Hindlimb muscle (tissue), 1 donor: ENCODE measurements around the gene MYH6. TPM values are rescaled to one million over a fixed set of nuclear protein-coding genes. Genes with fewer than 3 reads are reported as not detected.

Source experiments
- DNase-seq: peaks from one replicate; pipeline ENCODE4 v3.0.0-alpha.2; 2013
- polyA plus RNA-seq: library from polyadenylated mRNA; unstranded; fragments of 120-200 nt; gene quantifications from one replicate; pipeline ENCODE4 v1.2.1, GENCODE V29; 2013; ENCODE audit not compliant: insufficient read length

MYH6 gene
- polyA plus RNA-seq, 1 donor, result 3.2 TPM

DNA sequence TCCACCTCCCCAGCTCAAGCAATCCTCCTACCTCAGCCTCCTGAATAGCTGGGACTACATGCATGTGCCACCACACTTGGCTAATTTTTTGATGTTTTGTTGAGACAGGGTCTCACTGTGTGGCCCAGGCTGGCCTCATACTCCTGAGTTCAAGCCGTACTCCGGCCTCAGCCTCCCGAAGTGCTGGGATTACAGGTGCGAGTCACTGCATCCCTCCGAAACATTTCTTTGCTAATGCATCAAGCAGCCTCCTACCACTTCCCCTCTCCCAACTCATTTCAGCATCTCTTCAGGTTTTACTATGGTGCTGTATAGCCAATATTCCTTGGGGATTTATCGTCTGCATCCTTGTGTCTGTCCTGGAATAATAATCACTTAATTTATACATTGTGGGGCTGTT, 53.1 kb downstream of the MYH6 start:
- no peak for DNase-seq

DNA sequence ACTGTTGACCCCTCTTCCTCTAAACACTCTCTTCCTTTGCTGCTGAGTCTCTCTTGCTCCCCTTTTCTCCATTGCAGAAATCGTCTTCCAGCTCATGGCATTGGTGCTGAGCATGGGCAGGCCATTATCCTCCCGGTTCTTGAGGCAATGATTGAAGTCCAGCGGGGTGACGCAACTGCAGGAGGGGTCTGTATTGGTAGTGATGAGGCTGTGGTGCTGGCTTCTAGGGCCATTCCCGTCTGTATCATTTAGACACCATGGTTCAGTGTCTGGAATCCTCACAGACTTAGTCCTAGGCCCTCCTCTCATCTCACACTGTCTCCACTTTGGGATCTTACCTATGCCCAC, 54.7 kb downstream of the MYH6 start:
- DNase-seq, result no peak

DNA sequence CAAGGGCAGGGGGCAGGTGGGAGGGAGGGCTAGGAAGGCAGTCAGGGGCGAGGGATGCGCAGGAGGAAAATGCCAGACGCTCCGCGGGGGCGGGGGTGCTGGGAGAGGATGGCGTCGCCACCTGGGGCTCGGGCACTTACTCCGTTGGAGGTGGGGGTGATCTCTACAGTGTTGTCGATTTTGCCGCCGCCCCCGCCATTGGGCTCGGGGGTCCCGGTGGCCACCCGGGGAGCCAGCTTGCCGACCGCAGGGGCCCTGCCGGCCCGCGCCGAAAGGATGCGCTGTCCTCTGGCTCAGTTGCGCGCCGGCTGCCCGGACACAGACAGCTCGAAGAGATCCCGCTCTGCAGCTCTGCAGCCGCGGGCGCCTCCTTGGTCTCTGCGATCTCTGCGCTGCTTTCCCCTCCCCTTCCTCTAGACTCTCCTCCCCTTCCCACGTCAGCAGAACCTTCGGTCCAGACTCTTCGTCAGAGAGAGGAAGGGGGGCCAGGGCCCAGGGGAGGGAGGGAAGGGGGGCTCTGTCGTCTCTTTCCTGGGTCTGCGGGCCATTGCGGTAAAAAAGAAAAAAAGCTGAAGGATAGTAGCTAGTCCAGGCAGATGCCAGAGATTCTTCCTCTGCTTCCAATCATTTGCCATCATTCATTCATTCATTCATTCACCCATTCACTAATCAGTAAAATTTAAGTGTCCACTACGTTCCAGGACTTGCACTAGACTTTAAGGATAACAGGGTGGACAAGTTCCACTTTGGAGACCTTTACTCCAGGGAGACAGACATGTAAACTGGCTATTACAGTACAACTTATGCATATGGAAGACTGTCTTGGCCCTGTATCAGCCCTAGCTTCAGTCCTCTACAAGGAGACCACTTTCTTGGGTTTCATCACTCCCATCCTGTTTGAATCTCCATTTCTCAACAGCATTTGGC, 55.3 kb downstream of the MYH6 start, which contains the start of gene SLC22A17:
Gene SLC22A17 (minus strand): TSS at position 382 of the 927 bp plus-strand sequence.
- DNase-seq, result peak; percentile 91

DNA sequence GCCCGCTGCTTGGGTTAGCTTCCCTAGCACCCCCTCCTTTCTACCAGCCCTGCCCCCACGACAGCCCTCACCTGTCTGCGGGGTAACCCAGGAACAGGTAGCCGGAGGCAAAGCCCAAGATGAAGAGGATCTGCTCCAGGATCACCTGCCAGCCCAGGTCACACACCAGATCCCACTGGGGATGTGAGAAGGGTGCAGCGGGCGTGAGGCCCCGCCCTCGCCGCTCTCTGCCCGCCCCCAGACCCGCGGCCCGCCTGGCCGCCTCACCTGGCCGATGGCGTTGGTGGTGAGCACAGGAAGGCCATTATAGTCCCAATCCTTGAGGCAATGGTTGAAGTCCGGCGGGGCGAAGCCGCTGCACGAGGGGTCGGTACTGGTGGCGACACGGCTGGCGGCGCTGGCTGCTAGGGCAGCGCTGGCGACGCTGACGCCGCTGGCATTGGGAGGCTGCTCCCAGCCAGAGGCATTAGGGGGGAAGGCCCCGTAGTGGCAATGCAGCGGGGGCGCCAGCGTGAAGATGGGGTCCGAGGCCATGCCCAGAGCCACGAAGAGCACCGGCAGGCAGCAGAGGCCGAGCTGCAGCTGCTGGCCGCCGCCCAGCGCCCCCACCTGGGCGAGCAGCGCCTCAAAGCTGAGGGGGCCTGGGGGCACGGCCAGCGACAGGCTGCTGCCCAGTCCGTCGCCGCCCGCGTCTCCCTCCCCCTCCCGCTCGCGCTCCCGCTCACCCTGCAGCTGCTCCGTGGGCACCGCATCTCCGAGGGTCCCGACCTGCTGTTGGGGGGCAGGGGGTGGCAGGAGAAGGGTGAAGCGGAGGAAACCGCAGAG, 56.2 kb downstream of the MYH6 start:
- no peak for DNase-seq

DNA sequence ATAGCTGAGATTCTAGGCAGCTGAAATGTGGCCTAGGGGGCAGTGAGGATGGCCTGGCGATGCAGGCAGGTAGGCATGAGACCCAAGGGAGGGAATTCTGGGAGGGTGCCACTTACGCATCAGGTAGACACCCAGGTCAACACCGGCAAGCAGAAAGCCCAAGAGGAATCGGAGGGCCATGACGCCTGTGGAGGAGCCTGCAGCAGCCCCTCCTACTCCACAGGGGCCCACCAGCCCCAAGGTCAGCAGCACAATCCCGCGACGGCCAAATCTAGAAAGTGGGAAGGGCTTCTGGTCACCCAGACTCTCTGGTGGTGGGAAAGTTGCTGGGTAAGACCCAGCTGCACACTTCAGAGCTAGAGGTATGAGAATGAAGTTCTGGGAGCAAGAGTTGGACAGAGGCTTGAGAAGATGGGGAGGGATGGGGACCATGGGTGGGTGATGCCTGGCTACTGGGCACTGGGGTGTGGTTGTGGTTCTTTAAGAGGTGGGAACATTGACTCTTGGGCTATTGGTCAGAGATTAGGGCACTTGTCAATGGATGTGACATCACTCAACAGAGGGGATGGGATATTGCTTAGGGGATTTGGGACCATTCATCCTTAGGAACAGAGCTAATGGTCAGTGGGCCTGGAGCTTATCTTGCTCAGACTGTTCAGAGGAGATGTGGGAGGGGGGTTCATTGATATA, 58.8 kb downstream of the MYH6 start:
- DNase-seq, result no peak

DNA sequence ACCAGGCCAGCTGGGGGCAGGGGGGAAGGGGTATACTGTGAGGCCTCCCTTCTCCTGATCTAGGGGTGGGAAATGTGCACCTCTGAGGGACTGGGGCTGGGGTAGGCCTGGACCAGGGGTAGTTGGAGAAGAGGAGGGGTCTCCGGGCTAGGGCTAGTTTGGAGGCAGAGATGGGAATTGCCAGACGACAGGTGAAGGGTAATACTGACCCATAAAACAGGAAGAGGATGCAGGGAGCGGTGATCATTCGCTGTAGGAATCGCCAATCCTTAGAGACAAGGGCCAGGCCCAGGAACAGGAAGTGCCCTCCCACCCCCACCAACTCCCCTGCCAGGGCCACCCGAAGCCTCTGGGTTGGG, 59.8 kb downstream of the MYH6 start:
- no peak for DNase-seq

DNA sequence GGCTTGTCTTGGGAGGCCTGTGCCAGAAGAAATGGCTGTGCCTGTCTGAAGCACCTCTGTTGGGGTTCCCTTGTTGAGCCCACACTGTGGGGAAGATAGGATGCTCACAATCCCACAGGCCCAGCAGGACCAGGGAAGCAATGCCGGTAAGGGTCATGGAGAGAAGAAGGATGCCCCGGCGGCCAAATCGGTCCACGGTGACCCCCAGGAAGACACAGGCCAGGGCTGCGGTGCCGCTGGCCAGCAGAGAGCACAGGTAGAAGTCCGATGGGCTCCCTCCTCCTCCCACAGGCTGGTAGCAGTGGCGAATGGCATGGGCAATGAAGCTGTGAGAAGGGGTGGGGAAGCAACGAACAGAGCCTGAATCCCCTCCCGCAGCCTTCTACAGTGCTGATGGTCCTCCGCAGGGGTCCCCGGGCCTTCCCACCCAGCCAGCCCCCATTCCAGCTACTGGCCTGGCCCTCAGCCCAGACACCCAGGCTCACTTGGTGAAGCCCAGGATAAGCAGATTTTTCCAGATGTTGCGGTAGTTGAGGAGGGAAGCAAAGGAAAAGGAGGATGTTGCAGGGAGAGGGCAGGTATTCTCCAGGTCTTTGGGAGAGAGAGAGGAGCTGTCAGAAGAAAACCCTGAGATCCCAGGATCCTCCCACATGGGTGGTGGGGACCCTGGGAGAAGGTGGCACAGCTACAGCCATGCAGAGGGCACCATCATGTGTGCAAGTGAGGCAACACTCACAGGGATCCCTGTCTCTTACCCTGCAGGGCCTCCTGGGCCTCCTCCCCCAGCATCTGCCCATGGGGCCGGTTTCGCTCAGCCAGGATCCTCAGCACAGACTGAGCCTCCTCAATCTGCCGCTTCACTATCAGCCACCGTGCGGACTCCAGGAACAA, 60.4 kb downstream of the MYH6 start:
- DNase-seq, result no peak

DNA sequence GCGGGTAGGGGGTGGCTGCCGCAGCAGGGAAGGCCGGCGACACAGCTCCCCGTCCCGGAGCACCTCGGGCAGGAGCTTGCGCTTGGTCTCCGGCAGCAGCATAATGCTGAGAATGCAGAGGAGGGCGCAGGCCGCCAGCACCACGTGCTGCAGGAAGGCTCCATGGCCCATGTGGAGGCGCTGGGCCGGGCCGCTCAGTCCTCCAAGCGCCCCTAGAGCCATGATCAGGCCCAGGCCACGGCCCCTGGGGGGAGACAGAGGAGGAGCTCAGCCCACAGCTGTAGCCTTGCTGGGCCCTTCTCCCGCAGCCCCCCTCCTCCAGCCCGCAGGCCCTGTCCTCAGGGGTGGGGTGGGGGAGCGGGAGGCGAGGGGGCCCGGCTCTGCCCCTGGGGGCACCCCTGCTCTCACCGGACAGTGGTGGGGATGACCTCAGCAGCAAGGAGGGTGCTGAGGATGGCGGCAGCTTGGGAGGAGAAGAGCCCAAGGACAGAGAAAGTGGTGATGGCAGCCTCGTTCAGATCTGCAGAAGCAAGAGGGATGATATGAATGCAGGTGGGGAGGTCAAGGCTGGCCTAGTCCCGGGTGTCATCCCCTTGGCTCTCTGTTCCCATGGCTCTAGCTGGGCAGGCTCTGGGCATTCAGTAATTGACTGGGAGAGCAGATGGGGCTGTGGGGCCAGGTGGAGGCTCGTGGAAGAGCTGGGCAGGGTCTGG, 61.2 kb downstream of the MYH6 start:
- DNase-seq, result no peak

DNA sequence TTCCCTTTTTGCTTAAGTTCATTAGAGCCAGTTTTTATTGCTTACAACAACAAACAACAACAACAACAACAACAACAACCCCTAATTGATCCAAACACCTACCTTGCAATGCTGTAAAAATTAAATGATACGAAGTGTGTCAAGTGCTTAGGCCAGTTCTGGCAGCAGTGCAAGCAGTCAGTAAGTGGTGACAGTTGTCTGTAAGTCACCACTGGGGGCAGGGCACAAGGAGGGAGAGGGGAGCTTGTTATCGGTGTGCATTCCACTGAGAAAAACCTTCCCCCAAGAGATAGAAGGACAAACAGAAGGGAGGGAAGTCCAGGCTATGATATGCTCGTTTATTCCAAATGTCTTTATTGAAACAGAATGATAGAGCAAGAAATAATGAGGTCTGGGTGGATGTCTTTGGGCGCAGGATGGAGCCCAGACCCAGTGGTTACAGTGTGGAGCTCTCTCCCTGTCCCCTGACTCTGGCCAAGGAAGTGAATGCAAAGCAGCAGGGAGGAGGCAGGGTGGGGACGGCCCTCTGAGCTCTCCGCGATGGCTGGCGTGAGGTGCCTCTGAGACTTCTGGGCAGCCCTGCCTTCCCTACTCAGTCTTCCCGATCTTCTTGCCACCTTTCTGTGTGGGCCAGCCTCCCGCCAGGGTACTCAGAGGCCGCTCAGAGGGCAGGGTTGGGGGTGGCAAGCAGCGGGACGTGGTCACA, 61.9 kb downstream of the MYH6 start:
- DNase-seq, result no peak

DNA sequence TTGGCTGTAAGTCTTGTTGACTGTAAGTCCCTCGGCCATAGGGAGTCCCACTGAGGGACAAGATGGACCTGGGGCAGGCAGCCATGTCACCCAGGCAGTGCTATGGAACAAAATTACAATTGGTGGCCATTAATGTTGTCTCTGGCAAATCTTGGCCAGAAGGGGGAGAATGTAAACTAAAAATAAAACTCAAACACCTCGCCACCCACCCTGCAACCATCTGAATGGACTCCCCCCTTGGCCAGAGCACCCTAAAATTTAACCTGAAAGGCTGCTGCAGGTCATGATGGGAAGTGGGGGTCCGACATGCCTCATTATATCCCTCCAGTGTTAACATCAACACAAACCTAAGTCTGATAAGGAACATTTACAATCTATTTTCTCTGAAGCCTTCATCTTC, 63.6 kb downstream of the MYH6 start:
- DNase-seq, result no peak

DNA sequence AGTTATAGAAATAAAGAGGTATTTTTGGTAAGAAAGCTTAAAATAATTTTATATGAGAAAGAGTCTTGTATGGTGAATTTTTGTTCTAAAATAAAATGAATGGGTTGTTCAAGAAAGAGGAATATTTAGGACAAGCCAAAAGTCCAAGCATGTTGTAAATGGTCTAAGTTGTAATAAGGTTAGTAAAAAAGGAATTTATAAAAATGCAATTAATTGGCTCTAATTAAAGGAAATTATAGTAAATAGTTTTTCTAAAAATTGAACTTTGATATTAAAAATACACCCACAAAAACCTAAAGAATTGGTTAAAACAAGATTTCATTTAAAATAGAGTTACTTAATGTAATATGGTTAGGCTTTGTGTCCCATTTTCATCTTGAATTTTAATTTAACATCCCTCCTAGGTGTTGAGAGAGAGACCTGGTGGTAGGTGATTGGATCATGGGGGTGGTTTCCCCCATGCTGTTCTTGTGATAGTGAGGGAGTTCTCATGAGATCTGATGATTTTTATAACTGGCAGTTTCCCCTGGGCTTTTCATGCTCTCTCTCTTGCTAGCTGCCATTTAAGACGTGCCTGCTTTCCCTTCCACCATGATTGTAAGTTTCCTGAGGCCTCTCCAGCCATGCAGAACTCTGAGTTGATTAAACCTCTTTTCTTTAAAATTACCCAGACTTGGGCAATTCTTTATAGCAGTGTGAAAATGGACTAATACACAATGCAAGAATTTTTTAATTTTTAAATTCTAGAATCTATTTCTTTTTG, 68.4 kb downstream of the MYH6 start:
- DNase-seq, result no peak

DNA sequence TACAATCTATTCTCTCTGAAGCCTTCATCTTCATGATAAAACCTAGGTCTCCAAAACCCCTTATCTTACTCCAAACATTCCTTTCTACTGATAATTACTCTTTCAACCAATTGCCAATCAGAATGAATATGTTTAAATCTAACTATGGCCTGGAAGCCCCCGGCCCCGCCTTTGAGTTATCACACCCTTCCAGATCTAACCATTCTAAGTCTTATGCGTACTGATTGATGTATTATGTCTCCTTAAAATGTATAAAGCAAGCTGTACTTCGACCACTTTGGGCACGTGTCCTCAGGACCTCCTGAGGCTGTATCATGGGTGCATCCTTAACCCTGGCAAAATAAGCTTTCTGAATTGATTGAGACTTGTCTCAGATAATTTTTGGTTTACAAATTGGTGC, 72.5 kb downstream of the MYH6 start:
- no peak for DNase-seq

Other genes starting within 250 kb of the MYH6 start
- gene SLC7A8, start 224.6 kb downstream of the MYH6 start, polyA plus RNA-seq, result 5.6 TPM
- gene RNF212B, start 170.3 kb downstream of the MYH6 start, polyA plus RNA-seq, result 0.62 TPM
- 11.2 TPM for gene HOMEZ, start 122.1 kb downstream of the MYH6 start, polyA plus RNA-seq
- gene PPP1R3E, start 105.4 kb downstream of the MYH6 start, polyA plus RNA-seq, result 16.8 TPM
- 35.6 TPM for gene BCL2L2, start 101.4 kb downstream of the MYH6 start, polyA plus RNA-seq
- gene PABPN1, start 86.8 kb downstream of the MYH6 start, polyA plus RNA-seq, result 112 TPM
- gene SLC22A17, start 55.4 kb downstream of the MYH6 start, polyA plus RNA-seq, result 21.2 TPM
- gene EFS, start 43.1 kb downstream of the MYH6 start, polyA plus RNA-seq, result 56.9 TPM
- gene IL25, start 35.5 kb downstream of the MYH6 start, polyA plus RNA-seq, result not detected
- 1.6 TPM for gene CMTM5, start 31.2 kb downstream of the MYH6 start, polyA plus RNA-seq
- 525 TPM for gene MYH7, start 27.4 kb upstream of the MYH6 start, polyA plus RNA-seq
- gene NGDN, start 61.4 kb upstream of the MYH6 start, polyA plus RNA-seq, result 34.3 TPM
- gene ZFHX2, start 143.5 kb upstream of the MYH6 start, polyA plus RNA-seq, result 3.1 TPM
- 14.4 TPM for gene THTPA, start 148.0 kb upstream of the MYH6 start, polyA plus RNA-seq
- 18.0 TPM for gene AP1G2, start 159.5 kb upstream of the MYH6 start, polyA plus RNA-seq
- gene JPH4, start 170.5 kb upstream of the MYH6 start, polyA plus RNA-seq, result 0.49 TPM
- 0.10 TPM for gene DHRS2, start 228.1 kb upstream of the MYH6 start, polyA plus RNA-seq